Ammon's horn (tissue), 1 donor: ENCODE results near the gene DLX4.

Experiments
- DNase-seq: peaks from one replicate; pipeline ENCODE4 v3.0.0-alpha.2; 2016; ENCODE audit warnings: low spot score

Gene DLX4

GRCh38 chr17:49968405-49969133, 421 bp upstream of the DLX4 start:
- DNase-seq, result no peak

- no peak for DNase-seq
Observed at GRCh38 chr17:49969795-49970389, 902 bp downstream of the DLX4 start.

- no peak for DNase-seq
Observed at GRCh38 chr17:49970498-49970897, 1.5 kb downstream of the DLX4 start.

GRCh38 chr17:49971199-49971847, 2.3 kb downstream of the DLX4 start:
- DNase-seq, result no peak

- DNase-seq, result no peak
Observed at GRCh38 chr17:49971848-49972485, 3.0 kb downstream of the DLX4 start.

- DNase-seq, result no peak
Observed at GRCh38 chr17:49972486-49973270, 3.7 kb downstream of the DLX4 start.

GRCh38 chr17:49973271-49973615, 4.3 kb downstream of the DLX4 start:
- no peak for DNase-seq

GRCh38 chr17:49975531-49975930, 6.5 kb downstream of the DLX4 start:
- no peak for DNase-seq

- DNase-seq, result no peak
Observed at GRCh38 chr17:49976163-49976827, 7.3 kb downstream of the DLX4 start.

GRCh38 chr17:49976828-49977202, 7.8 kb downstream of the DLX4 start:
- DNase-seq, result no peak

GRCh38 chr17:49977463-49978389, 8.7 kb downstream of the DLX4 start:
- DNase-seq, result no peak

GRCh38 chr17:49978501-49978900, 9.5 kb downstream of the DLX4 start:
- no peak for DNase-seq

GRCh38 chr17:49979748-49980479, 10.9 kb downstream of the DLX4 start:
- DNase-seq, result no peak

- DNase-seq, result no peak
Observed at GRCh38 chr17:49980703-49981197, 11.8 kb downstream of the DLX4 start.

GRCh38 chr17:49984283-49984682, 15.3 kb downstream of the DLX4 start:
- DNase-seq, result no peak

- DNase-seq, result no peak
Observed at GRCh38 chr17:49984776-49985175, 15.8 kb downstream of the DLX4 start.

GRCh38 chr17:49985310-49985990, 16.5 kb downstream of the DLX4 start:
- DNase-seq, result no peak

- DNase-seq, result no peak
Observed at GRCh38 chr17:49986396-49987289, 17.7 kb downstream of the DLX4 start.
